ENCODE data around the gene ZBTB7C.

ZBTB7C gene

DNA sequence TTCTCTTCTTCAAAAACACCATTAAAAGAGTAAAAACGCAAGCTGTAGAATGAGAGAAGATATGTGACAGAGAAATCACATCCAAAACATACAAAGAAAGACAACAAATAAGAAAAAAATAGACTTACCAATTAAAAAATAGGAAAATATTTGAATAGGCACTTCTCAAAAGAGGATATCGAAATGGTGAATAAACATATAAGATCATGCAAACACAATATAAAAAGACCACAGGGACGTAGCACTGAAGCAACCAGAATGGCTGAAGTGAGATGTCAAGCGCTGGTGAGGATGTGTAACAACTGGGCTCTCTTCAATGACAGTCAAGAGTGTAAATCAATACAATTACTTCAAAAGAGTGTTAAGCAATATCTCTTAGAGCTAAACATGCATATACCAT, 202.3 kb downstream of the ZBTB7C start:
- DNase-seq = no peak

DNA sequence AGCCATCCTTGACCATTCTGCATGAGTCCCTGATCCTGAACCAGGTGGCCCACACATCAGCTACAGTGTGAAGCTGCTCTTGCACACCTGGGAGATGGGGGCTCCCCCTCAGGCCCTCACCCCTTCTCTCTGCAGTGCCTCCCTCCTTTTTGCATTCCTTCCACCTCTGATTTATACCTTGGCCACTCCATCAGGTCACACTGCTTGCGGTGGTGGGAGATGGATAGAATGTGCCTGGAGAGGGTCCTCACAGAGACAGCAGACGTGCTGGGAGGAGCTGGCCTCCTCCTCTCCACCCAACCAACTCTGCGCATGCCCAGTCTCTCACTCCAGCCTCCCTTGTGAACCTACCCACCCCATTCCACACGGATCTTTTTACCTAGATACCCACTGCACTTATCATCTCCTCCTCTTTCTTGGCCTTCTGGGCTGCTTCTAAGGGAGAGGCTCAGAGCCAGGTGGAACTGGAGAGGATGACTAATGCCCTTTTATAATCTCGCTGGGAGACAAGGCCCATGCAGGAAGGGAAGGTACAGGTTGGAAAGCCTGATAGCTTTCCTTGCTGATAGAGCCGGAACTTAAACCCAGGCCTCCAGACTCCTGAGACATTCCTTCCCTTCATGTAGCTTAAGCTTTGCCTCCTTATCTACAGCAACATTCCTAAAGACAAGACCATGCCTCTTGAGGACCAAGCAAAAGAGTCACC, 205.1 kb downstream of the ZBTB7C start:
- DNase-seq = no peak

DNA sequence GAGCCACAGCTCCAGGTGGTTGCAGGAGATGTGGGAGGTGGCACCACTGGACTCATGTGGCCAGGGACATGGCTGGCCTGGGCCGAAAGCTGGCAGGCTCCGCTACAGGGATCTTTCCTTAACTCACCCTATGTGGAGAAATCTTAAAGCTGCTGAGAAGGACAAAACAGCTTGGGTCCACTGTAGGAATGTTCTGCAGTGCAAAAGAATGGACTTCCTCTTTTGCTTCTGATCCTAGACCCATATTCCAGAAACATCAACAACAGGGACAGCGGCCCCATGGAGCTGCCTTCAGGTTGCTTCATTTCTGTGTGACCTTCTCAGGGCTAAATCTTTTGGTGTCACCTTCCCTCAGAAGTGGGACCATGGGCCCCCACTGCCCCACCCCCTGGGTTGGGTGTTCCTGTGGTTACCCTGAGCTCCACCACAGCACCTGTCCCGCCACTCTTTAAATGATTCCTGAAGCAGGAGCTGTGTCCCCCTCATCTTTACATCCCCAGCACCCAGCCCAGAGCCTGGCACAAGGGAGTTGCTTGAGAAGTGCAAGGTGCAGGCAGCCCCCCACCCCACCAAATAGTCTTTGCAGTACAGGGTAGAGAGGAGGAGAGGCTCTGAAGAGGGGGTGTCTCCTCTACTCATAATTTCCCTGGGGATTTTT, 205.8 kb downstream of the ZBTB7C start:
- DNase-seq = no peak

DNA sequence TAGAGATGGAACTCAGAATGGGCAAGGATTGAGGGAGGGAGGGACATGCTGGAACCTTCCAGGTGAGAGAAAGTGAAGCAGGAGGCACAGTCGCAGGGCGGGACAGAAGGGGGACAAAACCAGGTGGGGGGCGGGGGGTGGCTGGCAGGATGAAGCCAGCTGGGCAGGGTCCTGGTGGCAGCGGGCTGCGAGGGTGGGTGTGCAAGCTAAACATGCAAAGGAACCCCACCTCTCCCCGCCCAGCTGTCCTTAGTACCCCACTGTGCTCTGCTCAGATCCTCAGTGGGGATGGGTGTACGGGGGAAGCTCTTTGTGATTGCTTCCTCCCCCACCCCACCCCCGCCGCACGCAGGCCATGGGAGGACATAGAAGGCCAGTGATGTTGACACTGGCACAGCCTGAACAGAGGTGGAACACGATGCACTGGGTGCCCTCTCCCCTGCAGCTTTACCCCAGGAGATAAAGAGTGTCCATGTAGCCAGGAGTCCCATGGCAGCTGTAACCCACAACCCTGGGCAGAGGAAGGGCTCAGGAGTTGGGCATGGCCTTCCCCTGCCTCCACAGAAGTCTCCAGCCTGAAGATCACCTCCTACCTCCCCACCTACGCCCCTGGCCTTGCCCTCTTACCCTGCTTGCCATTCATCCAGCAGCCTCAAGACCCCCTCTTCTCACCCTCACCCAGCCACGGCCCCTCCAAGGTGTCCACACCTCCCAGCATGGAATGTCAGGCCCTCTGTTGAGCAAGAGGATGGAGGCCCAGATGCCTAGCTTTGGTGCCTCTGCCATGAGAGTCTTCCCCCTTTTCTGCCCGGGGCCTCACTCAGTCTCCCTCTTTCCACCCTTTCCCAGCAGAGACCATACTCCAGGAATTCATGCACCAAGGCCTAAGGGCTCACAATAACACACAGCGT, 206.6 kb downstream of the ZBTB7C start:
- no peak for DNase-seq

DNA sequence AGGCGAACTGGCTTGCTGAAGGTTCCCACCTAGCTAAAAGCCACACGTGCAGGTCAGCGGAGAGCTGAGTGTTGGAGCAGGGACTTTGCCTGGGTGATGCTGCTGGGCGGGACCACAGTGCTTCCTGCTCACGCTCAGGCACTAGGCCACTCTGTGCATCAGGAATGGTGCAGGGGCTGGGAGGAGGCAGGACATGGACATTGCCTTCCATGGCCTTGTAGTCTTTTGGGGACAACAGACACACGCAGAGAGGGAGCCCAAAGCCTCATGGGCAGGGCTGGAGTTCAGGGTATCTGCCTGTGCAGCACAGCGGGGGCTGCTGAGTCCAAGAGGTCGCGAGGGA, 207.2 kb downstream of the ZBTB7C start:
- no peak for DNase-seq

DNA sequence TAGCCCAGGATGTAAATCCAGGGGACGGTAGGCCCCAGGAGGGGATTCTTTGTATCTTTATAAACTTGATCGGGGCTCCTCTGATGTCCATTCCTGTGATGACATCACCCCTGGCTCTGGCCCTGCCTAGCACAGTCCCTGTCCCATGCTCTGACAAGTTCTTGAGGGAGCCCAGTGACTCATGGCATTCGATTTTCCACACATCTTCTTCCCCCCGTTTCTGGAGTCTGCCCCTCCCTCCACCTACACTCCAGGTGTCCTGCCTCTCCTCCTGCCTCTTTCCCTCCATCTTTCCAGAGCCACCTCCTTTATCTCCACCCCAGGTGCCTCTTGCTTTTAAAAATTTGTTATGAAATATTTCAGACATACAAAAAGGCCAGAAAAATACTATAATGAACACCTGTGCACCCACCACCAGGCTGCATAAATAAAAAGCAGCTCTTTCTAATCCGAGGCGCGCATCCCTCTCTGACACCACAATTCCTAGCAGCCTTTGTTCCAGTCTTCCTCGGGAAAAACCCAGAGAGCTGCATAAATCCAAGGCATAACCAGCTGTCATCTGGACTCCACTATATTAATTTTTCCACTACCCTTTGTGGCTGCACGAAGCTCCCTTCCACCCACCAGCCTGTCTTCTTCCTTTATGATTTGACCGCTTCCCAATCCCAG, 207.7 kb downstream of the ZBTB7C start:
- no peak for DNase-seq

DNA sequence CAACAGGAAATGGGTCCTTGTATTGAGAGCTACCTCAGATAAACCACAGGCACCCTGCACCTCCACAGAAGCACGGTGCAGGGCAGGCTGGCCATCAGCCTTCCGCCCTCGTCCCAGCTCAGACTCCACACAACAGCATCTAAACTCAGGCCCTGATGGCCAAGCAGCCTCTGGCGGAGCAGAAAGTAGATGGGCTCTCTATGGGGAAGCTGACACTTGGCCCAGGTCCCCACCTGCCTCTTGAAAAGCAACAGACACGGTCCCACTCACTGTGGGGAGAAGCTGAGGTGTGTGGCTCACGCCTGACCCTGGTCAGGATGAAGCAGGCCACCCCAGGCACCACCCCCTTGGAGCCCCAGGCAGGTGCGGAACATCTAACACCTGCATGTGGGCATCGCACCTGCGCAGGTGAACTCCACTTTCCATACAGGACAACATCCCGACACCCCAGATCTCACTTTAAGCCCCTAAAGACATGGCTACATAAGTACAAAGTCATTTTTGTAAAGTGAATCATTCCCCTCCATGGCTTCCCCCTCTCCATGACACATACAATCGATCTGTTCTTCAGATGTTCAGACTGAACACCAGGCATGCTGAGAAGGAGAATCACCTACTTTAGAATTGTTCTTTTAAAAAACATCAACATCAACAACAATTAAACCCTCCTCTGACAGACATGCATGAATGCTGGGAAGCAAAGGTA, 208.4 kb downstream of the ZBTB7C start:
- DNase-seq = no peak

DNA sequence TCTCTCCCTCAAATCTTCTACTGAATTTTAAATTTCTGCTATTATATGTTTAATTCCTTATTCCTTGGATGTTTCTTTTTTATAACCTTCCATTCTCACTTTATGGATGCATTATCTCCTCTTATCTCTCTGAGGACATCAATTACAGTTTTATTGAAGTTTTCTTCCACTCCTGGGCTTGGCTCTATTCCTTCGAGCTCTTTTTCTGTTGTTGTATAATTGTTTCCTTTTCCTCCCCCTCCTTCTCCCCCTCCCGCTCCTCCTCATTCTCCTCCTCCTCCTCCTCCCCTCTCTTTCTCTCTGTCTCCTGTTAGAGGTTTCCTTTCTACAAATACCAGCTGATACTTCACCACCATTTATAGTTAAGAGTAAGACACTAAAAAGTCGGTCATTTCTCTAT, 209.8 kb downstream of the ZBTB7C start:
- DNase-seq = no peak

DNA sequence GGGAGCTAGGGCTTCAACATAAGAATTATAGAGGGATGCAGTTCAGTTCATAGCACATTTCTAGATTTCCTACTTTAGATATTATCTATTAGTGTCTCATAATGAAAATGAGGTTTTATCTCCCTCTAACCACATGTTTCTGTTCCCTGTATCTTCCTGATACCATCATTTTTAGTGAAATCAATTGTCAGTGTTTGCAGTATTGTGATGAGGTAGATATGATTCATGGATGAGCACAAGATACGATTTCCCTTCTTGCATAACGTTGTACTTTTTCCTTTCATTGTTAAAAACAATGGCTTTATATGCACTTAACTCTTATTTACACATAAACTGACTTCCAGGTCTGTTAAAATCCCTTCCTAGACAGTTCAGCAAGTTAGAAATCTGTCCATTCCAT, 211.4 kb downstream of the ZBTB7C start:
- DNase-seq = no peak

DNA sequence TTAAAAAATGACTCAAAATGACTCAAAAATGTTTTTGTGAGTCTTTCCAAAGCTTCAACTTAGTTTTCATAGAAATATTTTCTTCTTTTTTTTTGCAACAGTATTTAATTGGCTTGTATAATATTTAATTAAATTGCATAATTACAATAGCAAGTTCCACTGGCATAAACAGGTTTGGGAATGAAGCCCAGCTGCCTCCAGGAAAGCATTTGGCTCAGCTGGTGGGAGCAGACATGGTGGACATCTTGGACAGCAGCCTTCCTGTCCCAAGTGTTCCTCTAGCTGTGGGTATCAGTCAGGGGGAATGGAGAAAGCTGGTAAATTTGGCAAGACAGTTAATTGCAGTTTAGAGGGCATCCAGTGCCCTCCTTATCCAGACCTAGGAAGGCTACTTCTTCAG, 213.4 kb downstream of the ZBTB7C start:
- DNase-seq = no peak

DNA sequence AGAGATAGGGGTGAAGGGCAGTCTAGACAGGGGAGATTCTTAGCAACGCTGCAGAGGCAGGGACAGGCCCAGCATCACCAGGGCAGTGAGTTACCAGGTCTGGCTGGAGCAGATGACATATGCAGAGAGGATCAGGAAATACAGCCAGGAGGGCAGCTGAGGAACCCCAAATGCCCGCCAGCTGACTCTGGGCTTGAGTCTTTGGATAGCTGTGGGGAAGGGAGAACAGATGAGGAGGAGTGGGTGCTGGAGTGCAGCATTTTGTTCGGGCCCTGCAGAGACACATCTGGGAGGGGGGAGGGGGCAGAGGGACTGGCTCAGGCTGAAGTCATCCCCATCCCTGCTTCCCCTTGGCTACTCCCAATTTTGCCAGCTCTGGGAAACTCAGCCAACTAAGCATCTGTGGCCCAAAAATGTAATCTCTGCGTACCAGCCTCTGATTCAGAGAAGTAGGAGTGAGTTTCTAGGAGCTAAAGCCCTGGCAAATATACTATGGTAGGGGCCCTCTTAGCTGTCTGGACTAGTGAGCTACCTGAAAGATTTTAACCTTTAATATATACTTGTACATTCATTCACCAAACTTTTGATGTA, 214.5 kb downstream of the ZBTB7C start:
- DNase-seq = no peak

DNA sequence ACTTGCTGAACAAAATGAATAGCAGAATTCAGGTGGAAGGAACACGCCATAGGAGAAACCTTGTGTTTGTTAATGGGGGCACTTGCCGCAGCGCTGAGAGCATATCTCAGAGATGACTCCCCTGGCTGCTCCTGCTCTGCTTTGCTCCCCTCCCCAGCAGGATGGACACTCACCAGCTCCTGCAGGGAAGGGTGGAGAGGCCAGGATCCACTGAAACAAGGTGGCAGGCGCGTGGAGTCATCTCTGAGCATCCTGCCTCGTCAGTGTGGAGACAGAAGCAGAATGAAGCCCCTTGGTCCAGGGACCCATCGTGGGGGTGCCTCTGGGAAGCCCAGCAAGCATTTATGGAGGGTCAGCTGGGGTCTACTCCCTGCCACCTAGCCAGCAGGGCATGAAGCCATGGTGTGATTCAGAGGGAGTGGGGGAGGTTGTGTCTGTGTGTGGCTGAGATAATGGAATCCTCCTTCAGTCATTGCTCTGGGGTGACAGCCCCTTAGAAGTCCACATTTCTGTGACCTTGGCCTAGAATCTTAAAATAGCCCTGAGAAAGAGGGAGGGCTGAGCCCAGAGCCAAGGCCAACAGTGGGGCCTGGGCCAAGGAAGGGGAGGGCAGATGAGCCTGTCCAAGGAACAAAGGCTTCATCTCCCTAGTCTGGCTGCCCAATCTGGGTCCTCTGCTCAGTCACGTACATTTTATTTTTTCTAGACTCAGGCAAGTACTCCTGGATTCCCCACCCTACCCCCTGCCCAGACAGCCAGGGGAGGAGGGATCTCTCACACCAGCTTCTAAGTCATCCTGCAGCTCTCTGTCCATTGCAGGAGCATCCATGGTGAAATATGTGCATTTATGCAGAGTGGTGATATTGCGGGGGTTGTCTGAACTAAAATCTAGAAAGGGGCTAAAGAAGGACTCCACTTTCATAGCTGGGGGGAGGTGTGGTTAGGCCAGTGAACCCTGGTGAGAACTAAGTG, 215.4 kb downstream of the ZBTB7C start:
- no peak for DNase-seq

DNA sequence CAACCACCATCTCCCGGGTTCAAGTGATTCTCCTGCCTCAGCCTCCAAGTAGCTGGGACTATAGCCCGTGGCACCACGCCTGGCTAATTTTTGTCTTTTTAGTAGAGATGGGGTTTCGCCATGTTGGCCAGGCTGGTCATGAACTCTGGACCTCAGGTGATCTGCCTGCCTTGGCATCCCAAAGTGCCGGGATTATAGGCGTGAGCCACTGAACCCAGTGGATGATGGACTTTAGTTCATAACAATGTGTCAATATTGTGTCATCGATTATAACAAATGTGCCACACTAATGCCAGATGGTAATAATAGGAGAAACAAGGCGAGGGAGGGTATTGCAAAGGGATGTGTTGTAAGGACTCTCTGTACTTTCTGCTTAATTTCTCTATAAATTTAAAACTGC, 216.6 kb downstream of the ZBTB7C start:
- DNase-seq = no peak

DNA sequence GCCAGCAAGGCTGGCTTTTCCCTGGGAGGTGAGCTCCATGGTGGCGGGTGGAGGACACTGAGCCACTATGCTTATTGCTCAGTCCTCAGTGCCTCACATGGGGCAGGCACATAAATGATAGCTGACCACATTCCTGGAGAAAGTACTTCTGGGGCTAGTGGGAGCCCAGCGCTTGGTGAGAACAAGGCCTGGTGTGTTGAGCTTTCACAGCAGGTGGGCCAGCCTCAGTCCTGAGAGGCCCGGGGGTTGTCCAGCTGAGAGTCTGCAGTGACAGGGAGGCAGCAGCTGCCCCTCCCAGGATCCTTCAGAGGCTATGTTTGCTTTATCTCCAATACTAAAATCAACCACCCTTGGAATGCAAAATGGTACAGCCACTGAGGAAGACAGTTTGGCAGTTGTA, 217.7 kb downstream of the ZBTB7C start:
- DNase-seq = no peak

DNA sequence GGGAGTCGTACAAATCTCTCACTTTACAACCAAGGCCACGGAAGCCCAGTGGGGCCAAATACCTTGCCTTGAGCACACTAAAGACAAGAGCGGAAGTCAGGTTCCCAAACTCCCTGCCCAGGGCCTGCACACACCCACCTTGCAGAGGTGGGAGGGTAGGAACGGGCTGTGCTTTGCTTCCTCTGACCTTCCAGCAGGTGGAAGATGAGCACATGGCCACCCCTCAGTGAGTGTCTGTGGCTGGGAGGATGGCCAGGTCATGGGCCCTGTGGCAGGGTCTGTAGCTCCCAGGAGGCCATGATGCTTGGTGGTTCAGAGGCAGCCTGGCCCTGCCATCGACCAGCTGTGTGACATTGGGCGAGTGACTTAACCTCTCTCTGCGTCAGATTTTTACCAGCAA, 218.2 kb downstream of the ZBTB7C start:
- DNase-seq = no peak

DNA sequence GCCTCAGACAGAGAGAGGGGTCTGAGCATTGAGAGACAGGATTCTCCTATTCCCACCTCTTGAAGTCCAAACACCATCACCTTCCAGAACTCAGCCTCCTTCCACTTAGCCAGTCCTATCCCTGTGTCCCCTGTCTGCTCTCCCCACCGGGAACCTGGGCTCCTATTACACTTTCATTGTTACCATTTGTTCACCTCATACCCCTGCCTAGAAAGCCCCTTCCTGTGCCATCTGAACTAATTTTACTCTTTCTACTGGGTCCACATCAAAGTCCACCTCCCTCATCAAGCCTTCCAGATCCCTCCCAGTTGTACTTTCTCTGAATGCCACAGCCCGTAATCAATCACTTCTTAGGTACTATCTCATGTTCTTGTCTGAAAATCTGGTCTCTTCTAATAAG, 220.6 kb downstream of the ZBTB7C start:
- no peak for DNase-seq

DNA sequence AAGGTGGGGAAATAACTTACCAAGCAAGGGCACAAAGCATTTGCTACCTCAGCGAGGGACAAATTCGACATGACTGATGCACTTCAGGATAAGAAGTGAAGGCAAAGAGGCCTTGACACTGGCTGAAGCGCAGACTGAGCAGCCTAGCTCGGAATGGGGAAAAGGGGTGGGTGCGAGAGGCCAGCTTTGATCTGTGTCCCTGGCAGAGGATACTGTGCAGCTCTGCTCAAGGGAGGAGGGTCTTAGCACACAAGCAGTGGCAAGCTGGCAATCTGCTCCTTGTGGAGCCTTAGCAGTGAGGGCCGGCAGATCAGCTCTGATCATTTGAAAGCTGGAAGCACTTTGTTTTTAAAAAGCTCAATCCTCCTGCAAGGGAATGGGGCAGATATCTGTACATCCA, 222.3 kb downstream of the ZBTB7C start:
- no peak for DNase-seq

DNA sequence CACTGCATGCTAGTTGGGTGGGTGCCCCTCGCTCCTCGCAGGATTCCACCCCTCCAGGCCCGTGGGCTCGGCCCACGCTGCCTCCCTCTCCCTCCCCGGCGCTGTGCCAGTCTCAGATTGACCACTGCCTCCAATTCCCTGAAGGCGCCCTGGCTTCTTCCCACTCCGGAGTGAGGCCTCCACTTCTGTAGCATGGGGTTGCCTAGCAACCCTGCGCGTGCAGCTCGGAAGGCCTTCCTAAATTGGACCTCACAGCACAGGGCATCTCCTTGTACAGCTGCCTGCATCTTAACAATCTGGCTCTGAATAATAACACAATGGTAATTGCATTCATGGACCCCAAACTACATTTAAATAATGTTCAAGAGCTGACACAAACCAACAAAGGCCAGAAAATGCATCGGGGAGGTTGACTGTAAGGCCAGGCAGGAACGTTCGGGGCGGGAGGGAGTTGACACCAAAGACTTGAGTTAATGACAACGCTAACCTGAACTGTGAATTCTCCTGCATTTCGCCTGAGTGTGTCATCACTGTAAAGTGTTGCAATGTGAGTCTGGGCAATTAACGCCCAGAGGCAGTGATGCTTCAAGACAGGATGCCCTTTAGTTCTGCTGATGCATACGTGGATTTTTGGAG, 222.9 kb downstream of the ZBTB7C start:
- no peak for DNase-seq

DNA sequence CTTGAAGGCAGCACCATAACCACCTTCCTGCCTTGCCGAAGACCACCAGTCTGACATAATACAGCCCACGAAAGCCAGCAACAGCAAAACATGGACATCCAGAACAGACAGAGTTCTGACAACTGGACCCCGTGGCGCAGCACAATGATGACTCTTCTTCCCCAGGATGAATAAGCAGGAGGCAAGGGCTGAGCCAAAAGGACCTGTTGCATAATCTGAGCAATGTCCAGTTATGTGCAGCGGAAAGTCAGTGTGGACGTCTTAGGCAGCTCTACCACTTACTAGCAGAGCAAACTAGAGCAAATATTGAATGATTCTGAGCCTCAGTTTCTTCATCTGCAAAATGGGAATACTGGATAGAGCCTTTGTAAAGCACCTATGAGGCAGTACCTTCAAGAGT, 225.1 kb downstream of the ZBTB7C start:
- DNase-seq = no peak

DNA sequence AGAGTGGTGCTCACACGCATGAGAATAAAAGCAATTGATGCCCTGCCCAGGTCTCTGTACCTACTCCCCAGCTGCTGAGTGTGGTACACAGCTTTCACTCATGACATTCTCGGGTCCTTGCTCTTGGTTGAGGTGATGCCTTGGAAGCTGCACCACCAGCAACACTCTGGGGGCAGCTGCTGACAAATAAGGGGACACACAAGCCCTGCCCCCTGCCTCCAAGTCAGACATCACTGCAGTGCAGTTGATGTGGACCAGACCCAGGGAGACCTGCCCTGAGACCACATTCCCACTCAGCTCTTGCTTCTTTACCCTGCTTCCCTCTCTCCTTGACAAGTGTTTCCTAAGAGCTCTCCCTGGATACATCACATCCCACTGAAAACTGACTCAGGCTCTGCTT, 225.6 kb downstream of the ZBTB7C start:
- DNase-seq = no peak

DNA sequence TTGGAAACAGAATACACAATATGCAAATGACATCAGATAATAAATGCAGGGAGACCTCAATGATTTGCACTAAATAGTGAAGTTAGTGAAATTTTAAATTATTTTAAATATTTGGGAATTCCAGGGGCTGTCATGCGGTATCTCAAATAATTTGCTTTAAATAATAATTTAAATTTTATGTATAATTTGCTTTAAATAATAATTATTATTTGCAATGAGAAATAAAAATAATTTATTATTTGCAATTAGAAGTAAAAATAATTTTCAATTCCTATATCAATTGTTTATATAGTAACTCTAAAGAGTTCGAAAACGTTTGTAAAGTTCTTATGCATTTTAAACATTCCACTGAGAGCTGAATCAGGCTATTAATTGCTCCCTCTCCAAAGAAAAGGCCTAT, 226.4 kb downstream of the ZBTB7C start:
- no peak for DNase-seq

Data from DMS153 (cell line).